Panc1 (cell line): ENCODE measurements around the gene TEX22.

Source experiments
- POLR2AphosphoS5 ChIP-seq: IDR thresholded peaks from 2 replicates; pipeline ENCODE4 v1.6.1; 2012; ENCODE audit warnings: mild to moderate bottlenecking, low read depth, low read length, moderate library complexity
- SIN3A ChIP-seq: IDR thresholded peaks from 2 replicates; pipeline ENCODE4 v1.6.1; 2012; ENCODE audit warnings: low read depth, mild to moderate bottlenecking, low read length, moderate library complexity, borderline replicate concordance; ENCODE audit not compliant: insufficient read depth
- TCF7L2 ChIP-seq: IDR thresholded peaks from 2 replicates; pipeline ENCODE4 v1.6.1; 2011; ENCODE audit warnings: mild to moderate bottlenecking, low read depth, low read length, inconsistent platforms
- TF ChIP-seq, protein P1 (sequence below): fragments of 450-650 bp; IDR thresholded peaks from 2 replicates; pipeline ENCODE4 v1.5.1; 2017; ENCODE audit warnings: mild to moderate bottlenecking

GRCh38 chr14:105432657-105433056, 34.3 kb downstream of the TEX22 start:
- TF ChIP-seq POLR2AphosphoS5 (no peak), TCF7L2 (no peak), SIN3A (no peak)
- TF ChIP-seq, protein P1, sequence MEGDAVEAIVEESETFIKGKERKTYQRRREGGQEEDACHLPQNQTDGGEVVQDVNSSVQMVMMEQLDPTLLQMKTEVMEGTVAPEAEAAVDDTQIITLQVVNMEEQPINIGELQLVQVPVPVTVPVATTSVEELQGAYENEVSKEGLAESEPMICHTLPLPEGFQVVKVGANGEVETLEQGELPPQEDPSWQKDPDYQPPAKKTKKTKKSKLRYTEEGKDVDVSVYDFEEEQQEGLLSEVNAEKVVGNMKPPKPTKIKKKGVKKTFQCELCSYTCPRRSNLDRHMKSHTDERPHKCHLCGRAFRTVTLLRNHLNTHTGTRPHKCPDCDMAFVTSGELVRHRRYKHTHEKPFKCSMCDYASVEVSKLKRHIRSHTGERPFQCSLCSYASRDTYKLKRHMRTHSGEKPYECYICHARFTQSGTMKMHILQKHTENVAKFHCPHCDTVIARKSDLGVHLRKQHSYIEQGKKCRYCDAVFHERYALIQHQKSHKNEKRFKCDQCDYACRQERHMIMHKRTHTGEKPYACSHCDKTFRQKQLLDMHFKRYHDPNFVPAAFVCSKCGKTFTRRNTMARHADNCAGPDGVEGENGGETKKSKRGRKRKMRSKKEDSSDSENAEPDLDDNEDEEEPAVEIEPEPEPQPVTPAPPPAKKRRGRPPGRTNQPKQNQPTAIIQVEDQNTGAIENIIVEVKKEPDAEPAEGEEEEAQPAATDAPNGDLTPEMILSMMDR = no peak
